NCI-H2196 (cell line): ENCODE measurements around the gene P3R3URF.
A peak's percentile ranks its signal among the peaks of the same experiment; 100 is the strongest.
"Not testable (repeated sequence)": the region's sequence is repeated elsewhere in the genome, so short reads cannot be mapped to it uniquely, and the experiment has no call there.

Experiments used
- DNase-seq: peaks from one replicate; lab custom pipeline; 2025; ENCODE audit not compliant: unreplicated experiment; lab: John Stamatoyannopoulos, UW

P3R3URF gene

DNA sequence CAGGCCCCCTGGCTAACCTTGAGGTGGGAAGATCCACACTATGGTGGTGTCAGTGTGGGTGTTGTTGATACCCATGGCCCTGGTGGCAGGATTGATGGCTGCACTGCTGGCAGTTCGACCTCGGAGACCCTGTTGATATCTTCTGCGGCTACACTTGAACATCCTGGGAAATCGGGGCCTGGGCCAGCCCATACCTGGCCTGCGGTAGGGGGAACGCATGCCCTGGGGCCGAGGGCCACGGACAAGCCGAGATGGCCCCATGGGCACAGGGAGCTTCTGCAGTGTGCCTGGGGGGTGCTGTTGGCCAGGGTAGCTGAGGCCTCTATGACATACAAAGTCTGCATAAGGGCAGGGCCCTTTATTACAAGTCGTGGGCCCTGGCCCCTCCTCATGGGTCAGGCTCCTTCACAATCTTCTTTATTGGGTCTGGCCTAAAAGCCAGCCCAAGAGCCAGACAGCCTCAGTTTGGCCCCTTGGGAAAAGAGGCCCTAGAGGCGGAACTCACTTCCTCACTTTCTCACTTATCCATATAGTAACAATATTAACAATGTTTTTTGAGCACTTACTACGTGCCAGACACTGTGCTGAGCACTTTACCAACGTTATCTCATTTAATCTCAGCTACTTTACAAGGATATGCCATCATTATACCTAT, at the start of gene P3R3URF:
TSS of gene P3R3URF (minus strand) at position 278 of the 655 bp plus-strand sequence. CDS start at position 261, 17 bp downstream.
- DNase-seq, result no peak

DNA sequence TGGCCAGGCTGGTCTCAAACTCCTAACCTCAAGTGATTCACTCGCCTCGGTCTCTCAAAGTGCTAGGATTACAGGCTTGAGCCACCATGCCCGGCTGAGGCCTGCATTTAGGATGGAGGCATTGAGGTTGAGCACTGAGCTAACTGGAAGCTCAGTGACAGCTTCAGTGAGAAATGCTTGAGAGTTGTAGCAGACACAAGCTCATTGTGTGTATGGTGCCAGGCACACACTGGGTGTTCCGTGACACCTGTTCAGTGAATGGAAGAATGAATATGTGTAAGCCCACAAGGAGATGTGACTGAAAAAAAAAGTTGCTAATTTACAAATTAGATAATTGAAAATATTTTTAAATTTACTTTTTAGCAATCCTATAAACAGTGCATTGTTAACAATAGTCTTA, 48.7 kb upstream of the P3R3URF start:
- no peak for DNase-seq

DNA sequence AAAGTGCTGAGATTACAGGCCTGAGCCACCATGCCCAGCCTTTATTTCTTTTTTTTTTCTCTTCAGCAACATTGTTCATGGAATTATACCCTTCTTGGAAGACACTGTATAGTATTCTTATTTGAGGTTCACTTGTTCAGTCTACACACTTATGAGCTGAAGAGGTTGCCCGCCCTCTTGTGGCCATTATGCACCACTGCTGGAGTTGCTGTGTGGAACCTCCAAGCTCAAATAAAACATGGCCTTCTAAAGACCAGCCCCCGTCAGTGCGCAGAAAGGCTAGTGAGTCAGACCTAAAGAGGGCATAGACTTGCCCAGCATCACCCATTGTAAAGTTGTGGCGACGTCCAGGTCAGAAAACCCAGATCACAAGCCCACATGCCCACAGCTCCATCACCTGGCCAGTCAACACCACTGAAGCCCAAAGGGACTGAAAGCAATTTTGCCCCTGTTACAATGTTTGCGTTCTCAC, 47.2 kb upstream of the P3R3URF start:
- peak; percentile 89 for DNase-seq

DNA sequence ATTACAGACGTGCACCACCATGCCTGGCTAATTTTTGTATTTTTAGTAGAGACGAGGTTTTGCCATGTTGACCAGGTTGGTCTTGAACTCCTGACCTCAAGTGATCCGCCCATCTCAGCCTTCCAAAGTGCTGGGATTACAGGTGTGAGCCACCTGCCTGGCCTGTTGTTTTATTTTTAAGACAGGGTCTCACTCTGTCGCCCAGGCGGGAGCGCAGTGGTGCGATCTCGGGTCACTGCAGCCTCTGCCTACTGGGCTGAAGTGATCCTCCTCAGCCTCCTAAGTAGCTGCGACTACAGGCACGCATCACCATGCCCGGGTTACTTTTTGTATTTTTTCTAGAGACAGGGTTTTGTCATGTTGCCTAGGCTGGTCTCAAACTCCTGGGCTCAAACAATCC, 46.8 kb upstream of the P3R3URF start:
- not testable (repeated sequence) for DNase-seq

DNA sequence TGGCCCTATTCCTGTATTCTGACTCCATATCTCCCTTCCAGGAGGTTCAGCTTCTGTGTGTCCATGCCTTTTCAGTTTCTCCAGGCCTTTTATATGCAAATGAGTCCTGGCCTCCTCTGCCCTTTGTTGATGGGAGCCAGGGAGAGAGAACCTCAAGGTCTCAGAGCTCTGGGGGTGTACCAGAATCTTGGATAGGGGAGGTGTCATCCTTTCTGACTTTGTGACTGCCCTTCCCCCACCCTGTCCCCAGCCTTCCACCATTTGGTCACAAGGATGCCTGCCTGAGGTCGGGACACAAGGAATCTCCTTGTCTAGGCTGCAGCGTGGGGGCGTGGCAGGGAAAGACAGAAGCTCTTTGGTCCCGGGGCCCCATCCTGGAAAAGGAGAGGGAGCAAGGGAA, 45.5 kb upstream of the P3R3URF start:
- no peak for DNase-seq

DNA sequence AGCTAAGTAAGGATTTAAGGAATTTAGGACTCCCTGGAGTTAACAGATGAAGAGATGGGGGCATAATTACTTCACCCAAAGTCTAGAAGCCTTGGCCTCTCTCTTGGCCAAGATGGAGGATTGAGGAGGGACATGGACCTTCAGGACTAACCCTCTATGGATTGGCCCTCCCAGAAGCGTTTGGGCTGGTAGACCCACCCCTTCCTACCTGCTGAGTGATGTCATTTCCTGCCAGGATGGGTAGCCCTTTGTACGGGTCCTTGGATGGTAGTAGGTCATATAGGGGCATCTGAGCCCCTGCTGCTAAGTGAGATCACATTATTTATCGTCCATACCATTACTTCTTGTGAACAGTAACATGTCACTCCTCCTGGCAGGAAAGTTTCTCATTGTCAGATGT, 44.5 kb upstream of the P3R3URF start:
- no peak for DNase-seq

DNA sequence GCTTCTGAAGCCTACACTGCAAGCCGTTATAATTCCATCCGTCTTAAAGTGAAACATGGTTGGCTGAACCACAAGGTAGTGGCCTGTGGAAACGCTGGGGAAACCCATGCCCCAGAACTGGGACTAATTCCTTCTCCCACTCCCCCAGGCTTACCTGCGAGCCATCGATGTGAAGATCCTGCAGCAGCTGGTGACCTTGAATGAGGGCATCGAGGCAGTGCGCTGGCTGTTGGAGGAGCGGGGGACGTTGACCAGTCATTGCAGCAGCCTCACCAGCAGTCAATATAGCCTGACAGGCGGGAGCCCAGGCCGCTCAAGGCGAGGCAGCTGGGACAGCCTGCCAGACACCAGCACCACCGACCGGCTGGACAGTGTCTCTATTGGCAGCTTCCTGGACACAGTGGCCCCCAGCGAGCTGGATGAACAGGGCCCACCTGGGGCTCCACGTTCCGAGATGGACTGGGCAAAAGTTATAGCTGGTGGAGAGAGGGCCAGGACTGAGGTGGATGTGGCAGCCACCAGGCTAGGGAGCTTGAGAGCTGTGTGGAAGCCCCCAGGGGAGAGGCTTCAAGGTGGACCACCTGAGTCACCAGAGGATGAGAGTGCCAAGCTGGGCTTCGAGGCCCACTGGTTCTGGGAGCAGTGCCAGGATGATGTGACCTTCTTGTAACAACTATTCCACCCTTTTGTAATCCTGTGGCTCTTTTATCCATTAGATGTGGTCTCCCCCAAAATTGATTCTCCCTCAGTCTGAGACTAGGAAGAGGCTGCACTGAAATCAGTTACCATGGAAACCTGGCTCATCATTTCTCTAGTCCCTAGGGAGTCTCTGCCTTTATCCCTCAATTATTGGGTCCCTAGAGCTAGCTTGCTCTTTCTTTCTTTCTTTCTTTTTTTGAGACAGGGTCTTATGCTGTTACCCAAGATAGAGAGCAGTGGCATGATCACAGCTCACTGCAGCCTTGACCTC, 43.5 kb upstream of the P3R3URF start:
- DNase-seq, result no peak

DNA sequence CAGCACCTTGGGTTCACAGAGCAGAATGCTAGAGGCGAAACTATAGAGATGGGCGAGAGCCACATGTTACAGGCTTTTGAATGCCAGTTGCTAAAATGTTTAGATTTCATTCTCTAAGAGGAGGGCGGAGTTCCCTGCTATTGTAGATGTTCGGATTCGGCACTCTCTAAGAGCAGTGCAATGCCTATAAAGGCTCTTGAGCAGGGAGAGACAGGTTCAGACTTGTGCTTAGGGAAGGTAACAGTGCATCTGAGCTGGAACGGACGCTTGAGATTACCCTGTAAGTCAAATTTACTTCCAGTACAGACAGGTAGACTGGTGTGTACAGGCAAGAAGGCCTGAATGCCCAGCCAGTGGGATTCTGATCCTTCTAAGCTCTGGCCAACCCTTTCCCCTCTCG, 42.2 kb upstream of the P3R3URF start:
- peak; percentile 66 for DNase-seq

DNA sequence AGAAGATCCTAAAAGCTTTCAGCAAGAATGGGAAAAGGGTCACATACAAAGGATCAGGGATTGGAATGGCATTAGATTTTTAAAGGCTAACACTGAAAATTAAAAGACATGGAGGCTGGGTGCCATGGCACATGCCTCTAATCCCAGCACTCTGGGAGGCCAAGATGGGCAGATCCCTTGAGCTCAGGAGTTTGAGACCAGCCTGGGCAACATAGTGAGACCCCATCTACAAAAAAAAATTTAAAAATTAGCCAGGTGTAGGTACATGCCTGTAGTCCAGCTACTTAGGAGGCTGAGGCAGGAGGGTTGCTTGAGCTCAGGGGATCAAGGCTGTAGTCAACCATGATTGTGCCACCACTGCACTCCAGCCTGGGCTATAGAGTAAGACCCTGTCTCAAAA, 39.2 kb upstream of the P3R3URF start:
- no peak for DNase-seq

DNA sequence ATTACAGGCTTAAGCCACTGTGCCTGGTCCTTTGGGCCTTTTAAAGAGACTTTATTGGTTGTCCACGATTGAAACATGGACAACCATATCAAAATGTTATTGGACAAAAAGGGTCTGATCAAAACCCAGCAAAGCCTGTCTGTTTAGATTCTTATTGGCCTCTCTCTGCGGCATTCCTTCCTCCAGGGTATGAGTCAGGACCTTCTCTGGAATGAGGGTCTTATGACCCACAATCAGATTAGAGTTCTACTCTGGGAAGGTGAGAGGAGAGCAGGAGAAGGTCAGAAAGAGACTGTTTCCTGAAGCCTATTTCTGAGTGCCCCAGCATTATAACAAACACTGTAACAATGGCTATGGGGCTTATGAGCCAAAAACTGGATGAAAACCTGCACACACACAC, 34.8 kb upstream of the P3R3URF start:
- DNase-seq, result no peak

DNA sequence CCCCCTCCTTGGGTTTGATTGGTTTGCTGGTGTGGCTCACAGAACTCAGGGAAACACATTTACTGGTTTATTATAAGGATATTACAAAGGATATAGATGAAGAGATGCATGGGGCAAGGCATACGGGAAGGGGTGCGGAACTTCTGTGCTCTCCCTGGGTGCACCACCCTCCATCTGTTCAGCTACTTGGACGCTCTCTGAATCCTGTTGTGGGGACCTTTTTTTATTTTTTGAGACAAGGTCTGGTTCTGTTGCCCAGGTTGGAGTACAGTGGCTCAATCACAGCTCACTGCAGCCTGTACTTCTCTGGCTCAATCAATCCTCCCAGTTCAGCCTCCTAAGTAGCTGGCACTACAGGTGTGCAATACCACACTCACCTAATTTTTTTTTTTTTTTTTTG, 34.3 kb upstream of the P3R3URF start:
- no peak for DNase-seq

DNA sequence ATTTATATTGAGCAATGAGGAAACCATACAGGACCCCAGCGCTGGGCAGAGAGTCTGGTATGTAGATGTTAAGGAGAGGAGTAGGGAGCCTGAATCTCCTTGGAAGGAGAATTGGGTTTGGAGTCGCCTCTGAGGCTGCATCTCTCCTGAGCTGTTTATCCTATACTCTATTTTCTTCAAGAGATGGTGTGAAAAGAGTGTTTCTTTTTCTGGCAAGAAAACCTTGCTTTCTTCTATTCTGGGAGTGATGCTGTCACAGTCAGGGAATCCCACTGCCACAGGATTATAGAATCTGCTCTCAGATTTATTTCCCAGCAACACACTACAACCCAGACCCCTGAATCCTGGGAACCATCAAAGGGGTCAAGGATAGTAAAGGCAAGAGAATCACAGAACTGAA, 30.1 kb upstream of the P3R3URF start:
- no peak for DNase-seq

DNA sequence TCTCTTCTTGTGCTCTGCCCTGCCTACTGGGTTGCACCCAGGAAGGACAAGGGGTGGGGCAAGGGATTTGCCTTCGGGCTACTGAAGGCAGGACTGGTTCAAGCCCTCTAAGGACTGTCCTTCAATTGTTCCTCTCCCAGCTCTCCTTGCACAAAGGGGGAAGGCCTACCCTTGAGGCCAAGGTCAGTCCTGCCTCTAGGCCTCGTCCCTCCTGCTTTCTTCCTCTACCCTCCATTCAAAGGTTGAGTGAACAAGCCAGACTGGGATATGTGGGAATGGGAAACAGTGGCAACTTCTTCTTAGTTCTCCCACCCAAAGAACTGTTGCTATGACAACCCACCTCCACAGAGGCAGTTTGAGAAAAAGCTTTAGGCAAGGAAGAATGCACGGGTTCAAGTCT, 29.5 kb upstream of the P3R3URF start:
- DNase-seq, result no peak

DNA sequence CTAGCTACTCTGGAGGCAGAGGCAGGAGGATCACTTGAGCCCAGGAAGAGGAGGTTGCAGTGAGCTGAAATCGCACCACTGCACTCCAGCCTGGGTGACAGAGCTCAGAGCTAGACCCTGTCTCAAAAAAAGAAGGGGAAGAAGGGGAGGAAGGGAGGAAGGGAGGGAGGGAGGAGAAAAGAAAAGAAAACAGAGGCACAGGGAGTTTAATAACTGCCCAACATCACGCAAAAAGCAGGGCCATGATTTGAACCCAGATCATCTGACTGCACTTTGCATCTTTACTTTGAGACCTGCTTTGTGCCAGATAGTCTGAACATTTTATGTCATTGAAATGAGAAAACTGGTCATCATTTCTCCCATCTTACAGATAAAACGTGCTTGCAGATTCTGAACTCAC, 28.9 kb upstream of the P3R3URF start:
- no peak for DNase-seq

DNA sequence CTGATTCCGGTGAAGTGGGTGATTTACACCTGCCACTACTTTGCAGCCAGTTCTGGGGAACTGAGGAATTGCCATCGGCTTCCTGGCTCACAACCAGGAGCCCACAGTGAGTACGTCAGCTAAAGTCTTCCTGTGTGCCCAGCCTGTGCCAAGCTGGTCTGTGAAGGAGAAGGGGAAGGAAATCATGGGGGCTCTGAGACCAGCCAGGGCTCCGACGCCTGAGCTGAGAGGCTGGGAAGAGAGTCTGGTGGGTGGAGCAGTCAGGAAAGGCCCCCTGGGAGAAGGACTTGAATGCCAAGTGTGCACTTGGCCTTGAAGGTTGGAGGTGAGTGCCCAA, 28.1 kb upstream of the P3R3URF start:
- no peak for DNase-seq

DNA sequence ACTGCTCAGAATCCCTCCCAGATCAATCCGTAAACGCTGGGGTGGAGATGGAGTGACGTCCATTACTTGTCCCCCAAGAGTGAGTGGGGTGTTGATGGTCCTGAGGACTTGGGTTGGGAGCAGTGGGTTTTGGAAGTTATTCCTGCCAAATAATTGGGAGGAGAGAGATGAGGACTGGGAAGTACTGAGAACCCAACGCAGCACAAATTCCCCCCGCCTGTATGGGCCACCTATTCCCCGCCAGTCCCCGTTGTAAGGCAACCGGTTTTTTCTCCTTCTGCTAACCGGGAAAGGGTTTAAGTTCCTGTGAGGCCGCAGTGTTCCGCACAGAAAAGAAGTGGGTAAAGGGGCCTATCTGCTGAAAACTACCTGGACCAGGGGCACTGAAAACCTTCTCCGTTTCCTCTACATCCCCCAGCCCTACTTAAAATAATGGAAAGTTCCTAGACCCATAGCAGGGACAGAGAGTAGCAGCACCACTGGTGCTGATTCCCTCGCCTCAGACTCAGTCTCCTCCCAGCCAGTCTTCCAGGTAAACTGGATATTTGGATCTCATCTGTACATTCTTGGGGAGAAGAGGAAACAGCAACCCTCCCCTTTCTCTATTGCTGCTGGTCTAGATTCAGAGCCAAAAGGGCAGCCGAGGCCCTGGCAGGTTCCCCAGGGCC, 27.6 kb upstream of the P3R3URF start:
- DNase-seq, result no peak

DNA sequence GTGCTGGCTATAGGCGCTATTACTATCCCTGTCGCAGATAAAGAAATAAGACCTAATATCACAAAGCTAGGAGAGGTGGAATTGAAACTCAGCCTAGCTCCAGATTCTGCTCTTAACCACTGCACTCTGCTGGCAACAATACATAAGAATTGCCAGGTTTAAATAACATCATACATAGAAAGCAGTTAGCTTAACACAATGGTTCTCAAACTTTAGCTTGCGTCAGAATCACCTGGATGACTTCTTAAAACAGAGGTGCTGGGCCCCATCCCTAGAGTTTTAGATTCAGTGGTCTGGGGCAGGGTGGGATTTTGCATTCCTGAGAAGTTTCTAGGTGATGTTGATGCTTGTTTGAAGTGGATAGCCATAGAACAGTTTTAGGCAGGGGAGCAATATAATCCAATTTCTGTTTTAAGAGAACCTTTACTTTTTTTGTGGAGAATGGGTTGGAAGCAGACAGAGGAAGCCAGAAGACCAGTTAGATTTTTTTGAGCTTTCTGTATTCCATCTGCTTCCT, 23.0 kb upstream of the P3R3URF start:
- DNase-seq, result no peak

DNA sequence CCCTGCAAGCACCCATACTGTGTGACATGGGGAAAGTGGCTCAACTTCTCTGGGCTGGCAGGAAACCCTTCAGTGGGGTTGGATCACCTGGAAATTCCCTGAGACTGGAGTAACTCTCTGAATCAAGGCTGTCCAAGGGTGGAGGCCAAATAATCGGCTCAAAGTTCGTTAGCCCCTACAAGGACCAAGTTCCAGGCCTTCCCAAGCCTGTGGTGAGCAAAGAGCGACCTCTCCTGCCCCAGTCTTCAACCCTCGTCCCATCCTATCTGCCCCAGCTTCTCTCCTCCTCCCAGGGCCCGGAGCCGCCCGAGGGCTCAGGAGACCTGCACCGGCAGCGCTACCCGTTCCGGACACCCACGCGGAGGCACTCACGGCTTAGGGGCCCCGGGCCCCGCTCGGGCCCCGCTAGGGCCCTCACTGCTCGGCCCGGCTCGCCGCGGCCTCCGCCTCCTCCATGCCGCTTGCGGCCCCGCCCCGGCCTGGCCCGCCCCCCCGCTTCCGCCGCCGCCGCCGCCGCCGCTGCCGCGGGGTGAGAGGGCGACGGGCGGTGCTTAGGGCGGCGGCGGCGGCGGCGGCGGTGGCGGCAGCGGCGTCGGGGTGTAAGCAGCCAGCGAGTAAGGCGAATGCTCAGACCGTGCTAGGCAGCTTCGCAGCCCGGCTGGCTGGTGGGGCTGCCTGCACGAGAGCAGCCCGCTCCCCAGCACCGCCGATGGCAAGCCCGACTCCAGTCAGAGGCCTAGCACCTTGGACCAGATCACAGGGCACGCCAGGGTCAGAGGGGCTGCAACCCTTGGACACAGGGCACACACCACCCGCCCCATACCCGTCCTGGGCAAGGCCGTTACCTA, 21.9 kb upstream of the P3R3URF start, which contains the start of gene POMGNT1:
TSS of gene POMGNT1 (minus strand) at position 471 of the 848 bp plus-strand sequence. CDS start 613 bp downstream, outside the sequence.
- peak; percentile 74 for DNase-seq

DNA sequence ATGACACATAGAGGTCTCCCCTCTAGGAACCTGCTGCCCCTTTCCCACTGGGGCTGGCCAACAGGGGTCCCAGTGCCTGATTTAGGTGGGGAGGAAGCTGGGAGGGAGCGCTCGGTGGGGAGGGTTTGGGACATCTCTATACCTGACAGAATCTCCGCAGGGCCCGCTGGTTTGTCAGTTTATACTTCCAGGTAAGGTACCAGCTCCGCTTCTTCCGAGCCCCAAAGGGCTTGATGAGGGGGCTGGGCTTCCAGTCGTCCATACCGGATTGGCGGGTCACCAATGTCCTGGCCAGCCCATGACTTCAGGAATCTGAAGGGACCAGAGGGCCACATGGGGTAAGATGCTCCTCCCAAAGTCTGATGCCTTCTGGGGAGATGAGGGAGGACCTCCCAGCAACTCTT, 21.3 kb upstream of the P3R3URF start:
- no peak for DNase-seq

DNA sequence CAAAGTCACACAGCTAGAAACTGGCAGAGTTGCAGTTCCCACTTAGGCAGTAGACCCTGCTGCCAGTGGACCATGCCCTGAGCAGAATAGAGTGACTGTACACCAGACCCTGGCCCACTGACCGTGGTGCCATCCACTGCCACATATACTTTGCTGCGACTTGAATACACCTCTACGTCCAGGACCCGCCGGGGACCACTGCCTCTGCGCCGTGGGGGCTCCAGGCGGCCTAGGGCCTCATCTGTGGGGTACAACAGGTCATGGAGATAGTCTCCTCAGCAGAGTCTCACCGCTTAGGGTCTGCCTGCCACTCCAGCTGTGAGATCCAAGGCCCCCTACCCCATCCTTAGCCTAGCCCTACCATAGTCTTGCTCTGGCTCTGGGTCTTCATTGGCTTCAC, 20.3 kb upstream of the P3R3URF start:
- no peak for DNase-seq
